Measurements from ENCODE around the gene RHOT1.

DNA sequence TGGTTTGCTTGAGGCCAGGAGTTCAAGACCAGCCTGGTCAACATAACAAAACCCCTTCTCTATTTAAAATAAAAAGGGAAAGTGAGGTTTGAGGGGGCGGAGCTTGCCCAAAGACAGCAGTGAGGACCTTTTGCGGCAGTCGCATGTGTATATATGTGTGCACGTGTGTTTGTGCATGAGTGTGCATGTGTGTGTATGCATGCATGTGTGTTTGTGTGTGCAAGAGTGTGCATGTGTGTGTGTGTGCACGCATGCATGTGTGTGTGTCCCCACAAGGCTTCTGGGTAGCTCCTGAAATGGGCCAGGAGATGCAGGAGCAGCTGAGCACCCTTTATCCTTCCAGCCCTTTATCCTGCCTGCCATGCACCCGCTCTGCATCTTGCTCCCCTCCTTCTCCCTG lies 132.3 kb downstream of the RHOT1 start:
- TF ChIP-seq EZH2 (IDR thresholded peaks at IDR 0.05; ENCODE audit: insufficient read depth, poor library complexity, severe bottlenecking) (no peak), EZH2phosphoT487 (IDR thresholded peaks at IDR 0.05; ENCODE audit: insufficient read depth, low read depth) (no peak)

All from GM23248 (cell line).